NCI-H2171 (cell line): Measurements from ENCODE around the gene OSER1.

Source experiments
- DNase-seq: peaks from one replicate; lab custom pipeline; 2025; lab: John Stamatoyannopoulos, UW

Gene OSER1

GRCh38 chr20:44173846-44174245, 36.7 kb downstream of the OSER1 start:
- DNase-seq, result no peak

GRCh38 chr20:44173116-44173515, 37.5 kb downstream of the OSER1 start:
- no peak for DNase-seq

GRCh38 chr20:44172572-44172950, 38.0 kb downstream of the OSER1 start:
- no peak for DNase-seq

GRCh38 chr20:44171775-44172571, 38.6 kb downstream of the OSER1 start:
- DNase-seq, result no peak

- peak; percentile 1 for DNase-seq
Observed at GRCh38 chr20:44170816-44171410, 39.7 kb downstream of the OSER1 start.

GRCh38 chr20:44167736-44168135, 42.8 kb downstream of the OSER1 start:
- DNase-seq, result no peak

- no peak for DNase-seq
Observed at GRCh38 chr20:44166477-44166876, 44.1 kb downstream of the OSER1 start.

GRCh38 chr20:44166008-44166407, 44.6 kb downstream of the OSER1 start:
- DNase-seq, result no peak

GRCh38 chr20:44160133-44160532, 50.4 kb downstream of the OSER1 start:
- DNase-seq, result no peak

GRCh38 chr20:44159711-44160110, 50.9 kb downstream of the OSER1 start:
- no peak for DNase-seq

- DNase-seq, result no peak
Observed at GRCh38 chr20:44159125-44159524, 51.4 kb downstream of the OSER1 start.

GRCh38 chr20:44157061-44157460, 53.5 kb downstream of the OSER1 start:
- no peak for DNase-seq

GRCh38 chr20:44154521-44155001, 56.0 kb downstream of the OSER1 start:
- DNase-seq, result no peak

- no peak for DNase-seq
Observed at GRCh38 chr20:44153636-44154043, 56.9 kb downstream of the OSER1 start.

GRCh38 chr20:44151621-44152416, 58.8 kb downstream of the OSER1 start:
- no peak for DNase-seq

GRCh38 chr20:44146272-44146671, 64.3 kb downstream of the OSER1 start:
- no peak for DNase-seq
